HG03095 (cell line): ENCODE data around the gene STAP1.
"Not testable (repeated sequence)": the region's sequence is repeated elsewhere in the genome, so short reads cannot be mapped to it uniquely, and the experiment has no call there.

ENCODE experiments used
- ATAC-seq: cut with Tn5 transposase; IDR thresholded peaks from one replicate; pipeline ENCODE4 v1.9.1; 2021; ENCODE audit warnings: moderate library complexity; ENCODE audit not compliant: unreplicated experiment

STAP1 gene

GRCh38 chr4:67615119-67615518 lies 56.6 kb downstream of the STAP1 start:
- no peak for ATAC-seq

GRCh38 chr4:67616478-67616877 lies 58.0 kb downstream of the STAP1 start:
- no peak for ATAC-seq

GRCh38 chr4:67624939-67625338 lies 66.4 kb downstream of the STAP1 start:
- no peak for ATAC-seq

- no peak for ATAC-seq
Measured at GRCh38 chr4:67632492-67632891, 74.0 kb downstream of the STAP1 start.

GRCh38 chr4:67634741-67635140 lies 76.2 kb downstream of the STAP1 start:
- no peak for ATAC-seq

- ATAC-seq: no peak
Measured at GRCh38 chr4:67635331-67635730, 76.8 kb downstream of the STAP1 start.

- ATAC-seq: not testable (repeated sequence)
Measured at GRCh38 chr4:67636978-67637377, 78.5 kb downstream of the STAP1 start.

- no peak for ATAC-seq
Measured at GRCh38 chr4:67638136-67638535, 79.6 kb downstream of the STAP1 start.

GRCh38 chr4:67651536-67651935 lies 93.0 kb downstream of the STAP1 start:
- no peak for ATAC-seq
